HG02973 (cell line): ENCODE measurements around the gene TTLL9.

Experiments used
- ATAC-seq: cut with Tn5 transposase; IDR thresholded peaks from one replicate; pipeline ENCODE4 v1.9.1; 2021; ENCODE audit warnings: moderate library complexity; ENCODE audit not compliant: unreplicated experiment

Gene TTLL9

DNA sequence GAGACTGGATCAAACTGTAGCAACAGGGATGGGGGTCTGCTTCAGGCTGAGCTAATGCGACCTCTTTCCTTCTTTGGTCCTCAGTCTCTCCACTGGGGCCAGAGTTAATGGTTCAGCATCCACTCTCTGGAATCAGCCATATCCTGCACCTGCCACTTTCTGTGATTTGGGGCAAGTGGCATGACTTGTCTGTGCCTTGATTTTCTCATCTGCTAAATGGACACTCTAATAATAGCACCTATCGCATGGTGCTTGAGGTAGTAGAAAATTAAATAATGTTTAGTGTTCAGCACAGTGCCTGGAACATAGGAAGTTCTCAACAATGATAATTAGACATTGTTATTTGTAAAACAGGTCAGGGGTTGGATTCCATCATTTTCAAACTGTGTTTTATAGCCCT, 103.9 kb downstream of the TTLL9 start:
- no peak for ATAC-seq

DNA sequence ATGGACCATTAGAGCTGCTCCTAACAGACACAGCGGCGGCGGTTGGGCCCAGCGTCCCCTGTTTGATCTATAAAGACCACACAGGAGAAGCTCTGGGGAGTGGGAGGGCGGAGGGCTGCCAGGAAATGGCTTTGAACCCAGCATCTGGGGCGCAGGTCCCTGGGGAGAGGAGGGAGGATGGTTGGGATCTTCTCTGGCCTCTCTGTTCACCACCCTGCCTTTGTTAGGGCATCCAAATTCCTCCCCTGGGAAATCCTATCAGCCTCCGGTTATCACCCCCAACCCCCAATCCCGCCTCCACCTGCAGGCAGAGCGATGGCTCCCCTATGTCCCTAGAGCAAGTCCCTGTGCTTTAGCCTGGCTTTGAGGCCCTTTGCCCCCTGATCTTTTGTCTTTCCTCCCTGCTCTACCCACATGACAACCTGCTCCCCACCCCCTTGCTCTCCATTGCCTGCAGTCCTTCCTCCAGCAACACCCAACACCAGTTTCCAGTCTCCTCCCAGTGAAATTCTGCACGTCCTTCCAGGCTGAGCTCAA, 104.6 kb downstream of the TTLL9 start:
- no peak for ATAC-seq

DNA sequence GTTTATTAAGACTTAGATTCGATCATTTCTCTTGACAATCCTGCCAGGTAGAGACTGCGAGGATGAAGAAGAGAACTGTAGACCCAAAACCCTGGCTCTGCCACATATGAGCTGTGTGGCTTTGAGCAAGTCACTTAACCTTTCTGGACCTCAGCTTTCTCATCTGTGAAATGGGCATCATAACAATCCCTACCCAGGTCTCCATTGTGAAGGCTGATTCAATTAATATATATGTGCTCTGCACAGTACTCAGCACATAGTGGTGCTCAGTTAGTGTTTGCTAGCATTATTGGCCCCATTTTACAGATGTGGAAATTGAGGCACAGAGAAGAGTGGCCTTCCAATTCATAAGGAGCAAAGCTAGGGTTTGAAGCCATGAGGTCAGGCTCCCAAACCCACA, 105.4 kb downstream of the TTLL9 start:
- ATAC-seq, result no peak

DNA sequence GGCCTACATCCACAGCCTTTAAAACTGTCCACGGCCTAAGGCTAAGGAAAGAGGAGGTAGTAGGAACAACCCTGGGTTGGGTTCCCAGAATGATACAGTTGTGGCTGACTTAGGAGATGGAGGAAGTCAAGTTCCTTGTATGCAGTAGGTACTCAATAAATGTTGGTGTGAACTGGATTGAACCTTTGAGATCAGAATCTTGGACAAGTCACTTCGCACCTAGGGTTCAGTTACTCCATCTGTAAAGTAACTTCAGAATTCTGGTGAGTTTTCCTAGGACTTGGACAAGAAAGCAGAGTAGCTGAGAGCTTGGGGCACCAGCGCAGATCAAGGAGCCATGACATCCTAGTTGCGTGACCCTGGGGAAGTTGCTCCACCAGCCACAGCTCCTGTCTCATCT, 106.6 kb downstream of the TTLL9 start:
- ATAC-seq, result no peak

DNA sequence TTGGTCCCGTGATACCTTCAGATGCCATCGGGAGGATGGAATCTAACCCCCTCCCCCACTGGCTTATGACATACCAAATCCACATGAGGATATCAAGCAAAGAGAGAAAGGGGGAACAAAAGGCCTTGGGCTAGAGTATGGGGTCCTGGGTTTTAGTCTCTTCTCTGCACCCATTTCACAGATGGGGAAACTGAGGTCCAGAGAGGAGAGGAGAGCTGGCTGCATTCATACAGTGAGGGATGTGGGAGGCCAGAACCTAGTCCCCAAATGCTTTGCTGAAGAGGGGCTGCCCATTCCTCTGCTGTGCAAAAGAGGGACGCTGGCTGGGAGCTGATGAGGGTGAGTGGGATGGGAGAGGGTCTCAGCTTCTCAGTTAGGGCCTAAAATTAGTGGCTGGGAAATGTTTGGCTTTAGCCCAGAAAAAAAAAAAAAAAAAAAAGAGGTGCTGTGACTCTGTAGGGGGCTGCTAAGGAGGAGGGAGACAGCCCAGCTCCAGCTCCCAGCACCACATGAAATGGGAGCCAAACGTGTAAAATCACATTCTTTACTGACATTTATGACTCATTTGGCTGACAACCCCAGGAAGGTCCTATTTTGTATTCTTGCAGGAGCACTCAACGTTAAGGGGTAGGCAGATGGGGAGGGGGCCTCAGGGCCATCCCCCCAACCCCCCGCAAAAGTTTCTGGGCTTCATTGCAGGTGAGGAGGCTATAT, 109.4 kb downstream of the TTLL9 start:
- ATAC-seq, result no peak

DNA sequence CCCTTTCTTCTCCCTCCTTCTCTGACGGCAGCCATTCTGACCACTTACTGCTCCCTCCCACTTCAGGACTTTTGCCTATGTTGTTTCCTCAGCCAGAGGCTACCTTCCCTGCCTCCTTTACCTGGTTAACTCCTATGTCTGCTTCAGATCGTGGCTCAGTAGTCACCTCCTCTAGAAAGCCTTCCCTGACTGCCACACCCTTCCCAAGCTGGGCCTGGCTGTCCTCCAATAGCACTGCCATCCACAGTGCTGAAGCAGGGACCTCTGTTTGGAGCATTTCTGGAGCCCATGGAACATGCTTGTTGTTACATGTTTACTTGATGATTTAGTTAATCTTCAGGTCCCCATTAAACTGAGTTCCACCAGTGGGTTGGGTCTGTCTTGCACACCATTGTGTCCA, 111.3 kb downstream of the TTLL9 start:
- ATAC-seq, result no peak

DNA sequence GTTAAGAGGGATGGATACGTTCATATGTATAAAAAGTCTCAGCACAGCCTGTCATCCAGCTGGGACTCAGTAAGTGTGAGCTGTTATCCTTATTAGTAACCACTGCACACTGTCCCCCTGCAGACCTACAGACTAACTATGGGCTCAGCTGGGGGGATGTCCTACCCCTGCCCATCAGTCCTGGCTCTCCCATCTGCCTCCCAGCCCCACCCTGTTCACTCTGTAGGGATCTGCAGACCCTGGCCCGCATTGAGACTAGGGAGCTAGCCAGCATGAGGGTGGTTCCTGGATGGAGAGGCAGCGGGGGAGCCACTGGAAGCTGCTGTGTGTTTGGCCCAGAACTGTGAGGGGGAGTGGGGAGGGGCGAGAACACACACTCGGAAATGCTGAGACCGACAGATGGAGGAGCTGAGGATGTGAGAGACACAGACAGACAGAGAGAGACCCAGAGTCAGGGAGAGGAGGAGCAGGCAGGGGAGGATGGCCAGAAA, 114.6 kb downstream of the TTLL9 start:
- ATAC-seq, result no peak

DNA sequence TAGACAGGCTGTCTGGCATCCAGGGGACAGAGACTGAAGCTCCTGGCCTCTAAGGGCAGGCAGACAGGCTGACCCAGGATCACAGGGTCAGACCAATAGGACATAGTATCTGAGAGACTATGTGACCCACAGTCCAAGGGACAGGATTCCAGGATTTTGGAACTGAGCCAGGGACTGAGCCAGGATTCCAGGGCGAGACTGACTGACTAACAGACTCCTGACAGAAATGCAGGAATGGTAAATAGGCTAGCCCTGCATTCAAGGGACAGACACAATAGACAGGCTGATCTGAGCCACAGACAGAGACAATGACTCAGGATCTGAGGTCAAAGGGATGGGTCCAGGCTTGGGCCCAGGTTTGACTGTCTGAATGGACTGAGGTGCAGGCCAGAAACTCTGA, 117.3 kb downstream of the TTLL9 start:
- no peak for ATAC-seq

DNA sequence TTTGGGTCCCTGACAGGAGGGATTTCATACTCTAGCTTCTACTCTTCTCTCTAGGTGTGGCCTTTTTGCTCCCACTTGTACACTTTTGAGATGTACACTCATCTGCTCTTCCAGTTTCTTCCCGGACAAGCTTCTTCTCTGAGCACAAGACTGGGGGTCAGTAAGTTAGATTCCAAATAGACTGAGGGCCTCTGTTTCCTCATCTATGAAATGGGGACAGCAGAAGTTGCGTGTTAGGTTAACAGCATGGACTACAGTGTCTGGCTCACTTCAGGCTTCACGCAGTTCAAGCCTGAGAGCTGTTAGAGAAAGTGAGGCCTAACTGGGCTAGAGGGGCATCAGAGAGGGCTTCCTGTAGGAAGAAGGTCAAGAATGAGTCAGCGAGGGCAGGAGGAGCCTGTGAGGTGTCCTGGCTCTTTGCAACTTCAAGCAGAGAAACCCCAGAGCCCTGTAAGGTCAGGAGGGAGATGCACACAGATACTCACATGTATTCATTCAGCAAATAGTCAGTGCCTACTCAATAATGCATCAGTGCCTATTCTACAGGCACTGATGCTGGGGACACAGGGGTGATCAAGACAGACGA, 118.1 kb downstream of the TTLL9 start:
- no peak for ATAC-seq

DNA sequence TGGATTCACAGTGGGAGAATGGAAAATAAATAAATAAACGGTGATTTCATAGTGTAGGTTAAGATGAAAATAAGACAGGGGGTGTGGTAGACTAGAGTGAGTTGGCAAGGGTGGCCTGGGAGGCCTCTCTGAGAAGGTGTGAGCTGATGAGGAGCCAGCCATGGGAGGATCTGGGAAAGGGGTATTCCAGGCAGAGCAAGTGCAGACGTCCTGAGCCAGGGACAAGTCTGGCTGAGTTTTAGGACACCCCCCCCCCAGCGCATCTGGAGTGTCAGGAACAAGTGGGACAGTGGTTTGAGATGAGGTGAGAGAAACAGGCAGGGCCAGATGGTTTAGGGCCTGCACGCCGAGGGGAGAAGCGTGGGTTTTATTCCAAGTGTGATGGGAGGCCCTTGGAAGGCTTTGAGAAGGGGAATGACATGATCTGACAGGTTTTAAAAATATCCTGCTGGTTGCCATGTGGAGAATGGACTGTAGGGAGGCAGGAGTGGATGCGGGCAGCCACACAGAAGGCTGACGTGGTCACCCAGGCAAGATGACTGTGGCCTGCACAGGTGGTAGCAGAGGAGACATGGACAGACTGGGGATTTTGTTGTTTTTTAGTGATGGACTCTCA, 118.7 kb downstream of the TTLL9 start:
- no peak for ATAC-seq

DNA sequence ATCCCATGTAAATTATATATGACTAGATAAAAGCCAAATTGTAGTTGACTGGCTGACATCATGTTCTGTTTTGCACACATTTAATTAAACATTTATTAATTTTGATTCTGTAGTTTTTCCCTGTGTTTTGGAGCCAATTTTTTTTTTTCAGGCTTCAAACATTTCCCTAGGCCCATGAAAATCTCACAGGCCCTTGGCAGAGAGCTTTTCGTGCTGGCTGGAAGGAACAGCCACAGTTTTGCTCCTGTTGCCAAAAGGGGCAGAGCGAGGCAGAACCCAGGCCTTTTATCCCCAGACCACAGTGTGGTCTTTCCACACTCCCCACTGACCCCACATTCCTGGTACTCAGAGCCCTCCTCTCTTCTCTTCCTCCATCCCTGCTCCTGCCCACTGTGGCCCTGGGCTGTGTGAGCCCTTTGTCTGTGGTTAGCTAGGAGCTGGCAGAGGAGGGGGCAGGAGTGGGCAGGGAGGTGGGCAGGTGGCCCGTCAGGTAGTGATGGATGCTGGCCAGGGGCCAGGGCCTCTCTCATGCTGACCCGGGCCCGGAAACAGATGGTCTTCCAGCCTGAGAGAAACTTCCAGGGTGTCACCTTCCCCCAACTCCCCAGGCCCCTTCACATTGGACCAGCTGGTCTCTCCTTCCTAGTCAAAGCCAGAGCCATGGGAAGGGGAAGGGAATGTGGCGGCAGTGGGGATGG, 120.4 kb downstream of the TTLL9 start:
- ATAC-seq, result no peak

DNA sequence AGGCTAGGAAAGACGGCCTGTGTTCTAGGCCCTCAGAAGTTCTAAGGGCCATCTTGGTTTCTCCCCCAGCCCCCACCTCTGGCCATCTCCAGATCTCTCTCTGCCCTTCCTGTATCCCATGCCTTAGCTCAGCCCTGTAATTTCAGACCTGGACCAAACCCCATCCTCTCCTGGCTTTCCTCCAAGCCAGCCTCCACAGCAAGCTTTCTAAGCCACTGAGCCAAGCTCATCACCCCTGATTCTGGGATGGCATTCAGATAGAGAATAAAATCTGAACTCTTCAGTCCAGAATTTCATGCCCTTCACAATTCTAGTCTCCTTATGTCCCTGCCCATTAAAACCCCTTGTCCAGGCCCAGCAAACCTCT, 120.9 kb downstream of the TTLL9 start:
- ATAC-seq, result no peak

DNA sequence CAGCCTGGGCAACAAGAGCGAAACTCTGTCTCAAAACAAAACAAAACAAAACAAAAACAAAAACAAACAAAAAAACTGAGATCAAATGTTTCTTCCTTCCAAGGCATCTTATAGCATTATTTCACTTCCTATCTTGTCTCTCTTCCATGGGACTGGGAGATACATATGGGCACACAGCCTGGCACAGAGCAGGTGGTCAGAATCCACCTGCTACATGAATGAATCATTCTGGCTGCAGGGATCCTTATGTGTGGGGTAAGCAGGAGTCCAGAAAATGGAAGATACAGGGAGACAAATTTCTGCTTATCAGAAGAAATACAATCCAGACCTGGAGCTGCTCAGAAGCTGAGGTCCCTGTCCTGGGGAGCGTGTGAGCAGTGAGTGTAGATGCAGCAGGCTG, 121.7 kb downstream of the TTLL9 start:
- ATAC-seq, result no peak
